ENCODE measurements around the gene KLB.

The KLB gene

GRCh38 chr4:39466747-39467146, 60.0 kb downstream of the KLB start:
- DNase-seq, result no peak

GRCh38 chr4:39467464-39467863, 60.7 kb downstream of the KLB start:
- DNase-seq, result no peak

GRCh38 chr4:39469429-39470077, 62.8 kb downstream of the KLB start:
- DNase-seq, result peak; percentile 61

- DNase-seq, result no peak
Measured at GRCh38 chr4:39470402-39470801, 63.7 kb downstream of the KLB start.

- DNase-seq, result no peak
Measured at GRCh38 chr4:39472396-39472795, 65.7 kb downstream of the KLB start.

GRCh38 chr4:39476187-39476895, 69.6 kb downstream of the KLB start:
- no peak for DNase-seq

GRCh38 chr4:39480251-39480650, 73.5 kb downstream of the KLB start:
- DNase-seq, result no peak

- DNase-seq, result no peak
Measured at GRCh38 chr4:39480902-39481695, 74.4 kb downstream of the KLB start.

GRCh38 chr4:39484582-39485272, 78.0 kb downstream of the KLB start:
- no peak for DNase-seq

GRCh38 chr4:39486221-39486804, 79.6 kb downstream of the KLB start:
- DNase-seq, result no peak

- no peak for DNase-seq
Measured at GRCh38 chr4:39490322-39490721, 83.6 kb downstream of the KLB start.

- no peak for DNase-seq
Measured at GRCh38 chr4:39494354-39494753, 87.6 kb downstream of the KLB start.

GRCh38 chr4:39495446-39496213, 88.9 kb downstream of the KLB start:
- DNase-seq, result no peak

- DNase-seq, result no peak
Measured at GRCh38 chr4:39497909-39498726, 91.4 kb downstream of the KLB start.

GRCh38 chr4:39498727-39499020, 91.9 kb downstream of the KLB start:
- no peak for DNase-seq

All from femur (tissue), 1 donor.